T-helper 2 cell treated with Interferon-gamma antibody and Interleukin-4, amounts not matched to agents 100 ng/mL and 5 ng/mL, for 36 hours (primary cell): ENCODE measurements around the gene GABARAPL2. TPM values are rescaled to one million over a fixed set of nuclear protein-coding genes. Genes with fewer than 3 reads are reported as not detected.

Experiments
- total RNA-seq: library from RNA; stranded (reverse); gene quantifications from 2 replicates; pipeline ENCODE4 v1.2.3, GENCODE V29; 2022

GABARAPL2 gene
- total RNA-seq, 1 donor from 2014 or later: 61.4 TPM

Other genes with a start within 250 kb of the GABARAPL2 start
- 36.3 and 38.1 TPM in 2 replicates for gene CFDP1, start 132.9 kb upstream of the GABARAPL2 start, total RNA-seq
- 38.2 and 44.1 TPM in 2 replicates for gene TMEM170A, start 101.7 kb upstream of the GABARAPL2 start, total RNA-seq
- 0.05 TPM in 1 of 2 replicates, not detected in the other for gene CHST6, start 70.9 kb upstream of the GABARAPL2 start, total RNA-seq
- gene CHST5, start 30.3 kb upstream of the GABARAPL2 start, total RNA-seq: not detected in 2 replicates
- gene TMEM231, start 10.1 kb upstream of the GABARAPL2 start, total RNA-seq: 1.7 and 2.0 TPM in 2 replicates
- gene ADAT1, start 56.9 kb downstream of the GABARAPL2 start, total RNA-seq: 45.1 and 47.8 TPM in 2 replicates
- gene KARS1, start 81.3 kb downstream of the GABARAPL2 start, total RNA-seq: 198 and 199 TPM in 2 replicates
- 67.4 and 67.6 TPM in 2 replicates for gene TERF2IP, start 81.4 kb downstream of the GABARAPL2 start, total RNA-seq
- not detected in 2 replicates for gene CPHXL2, start 110.6 kb downstream of the GABARAPL2 start, total RNA-seq
- gene DUXB, start 135.1 kb downstream of the GABARAPL2 start, total RNA-seq: not detected in 2 replicates
- not detected in 2 replicates for gene CPHXL, start 160.1 kb downstream of the GABARAPL2 start, total RNA-seq